Left cardiac atrium (tissue), 4 donors: ENCODE results near the gene TH. TPM values are rescaled to one million over a fixed set of nuclear protein-coding genes. Genes with fewer than 3 reads are reported as not detected.
A peak's percentile ranks its signal among the peaks of the same experiment; 100 is the strongest.
"Not testable (repeated sequence)": the region's sequence is repeated elsewhere in the genome, so short reads cannot be mapped to it uniquely, and the experiment has no call there.

Source experiments
- ATAC-seq, 2 donors: fragments of 200-7000 bp; cut with Tn5 transposase; one replicate each; pipeline ENCODE4 v1.9.1; 2020; ENCODE audit warnings: mild to moderate bottlenecking in 2 of 2, moderate library complexity in 2 of 2
- DNase-seq: peaks from one replicate; pipeline ENCODE4 v3.0.0-alpha.2; 2020
- intact Hi-C, 2 donors: fragments of 100-400 bp; cut with DNase I; formaldehyde crosslinking; loops; one replicate each; pipeline versions ENCODE4 v1.14.1 to v1.15.1; 2022 to 2023
- total RNA-seq, 2 donors: library from RNA; stranded (reverse); fragmentation: NEBNext Ultra II Directional; extraction: Animal tissue kit (Norgen Biotek cat#: 25700); gene quantifications; one replicate each; pipeline ENCODE4 v1.2.1, GENCODE V29; 2021
- donor health status: DM: no; HTN: yes; CAD: no.
- donor health status: DM: no; HTN: yes; CAD: no; lungs with severe emphysema.
- donor health status: DM: yes; HTN: yes; CAD: no.
- donor health status: Dilated cardiomyopathy.

Gene TH
- total RNA-seq, 2 donors from 2014 or later: not detected

- DNase-seq (no peak), ATAC-seq (peak in 1 of 2 donors; percentile 39)
- intact Hi-C loops: no loop called here
These were observed 15.2 kb upstream of the TH start for GRCh38 chr11:2186669-2187279.

- DNase-seq (no peak), ATAC-seq (no peak)
- intact Hi-C loops: no loop called here
These were observed 13.9 kb upstream of the TH start for GRCh38 chr11:2185324-2186085.

GRCh38 chr11:2182692-2183474, 11.3 kb upstream of the TH start:
- intact Hi-C loops: no loop called here
- DNase-seq (no peak), ATAC-seq (no peak)

GRCh38 chr11:2182075-2182474, 10.5 kb upstream of the TH start:
- ATAC-seq: no peak
- intact Hi-C loops: no loop called here

GRCh38 chr11:2180789-2181370, 9.3 kb upstream of the TH start:
- no peak for ATAC-seq
- DNase-seq: no peak
- intact Hi-C loops: no loop called here

More at GRCh38 chr11:2182075-2182474, 10.5 kb upstream of the TH start:
- no peak for DNase-seq

- ATAC-seq: no peak
- intact Hi-C loops: no loop called here
- DNase-seq: no peak
These were observed 8.7 kb upstream of the TH start for GRCh38 chr11:2180347-2180746.

GRCh38 chr11:2179516-2179915, 7.9 kb upstream of the TH start:
- DNase-seq: no peak
- intact Hi-C loops: no loop called here
- no peak for ATAC-seq

- DNase-seq (no peak), ATAC-seq (no peak)
- intact Hi-C loops: no loop called here
These were observed 7.4 kb upstream of the TH start for GRCh38 chr11:2178906-2179494.

- DNase-seq, ATAC-seq, intact Hi-C loops: not testable (repeated sequence)
These were observed 6.6 kb upstream of the TH start for GRCh38 chr11:2178055-2178773.

- intact Hi-C loops: no loop called here
- no peak for DNase-seq
- ATAC-seq: no peak
These were observed 5.5 kb upstream of the TH start for GRCh38 chr11:2177076-2177475.

GRCh38 chr11:2176389-2176900, 4.8 kb upstream of the TH start:
- intact Hi-C loops: no loop called here
- DNase-seq (no peak), ATAC-seq (no peak)

- ATAC-seq (peak; percentile 49 to 65), DNase-seq (no peak)
- intact Hi-C loops: no loop called here
These were observed 4.0 kb upstream of the TH start for GRCh38 chr11:2175659-2176058.

- intact Hi-C loops: no loop called here
These were observed 2.7 kb upstream of the TH start for GRCh38 chr11:2174361-2174760.

GRCh38 chr11:2173761-2174160, 2.1 kb upstream of the TH start:
- intact Hi-C loops: no loop called here
- ATAC-seq: no peak
- no peak for DNase-seq

More at GRCh38 chr11:2174361-2174760, 2.7 kb upstream of the TH start:
- ATAC-seq: no peak
- no peak for DNase-seq

- ATAC-seq (no peak), DNase-seq (no peak)
- intact Hi-C loops: no loop called here
These were observed 1.6 kb upstream of the TH start for GRCh38 chr11:2173150-2173693.

- intact Hi-C loops: no loop called here
- DNase-seq (no peak), ATAC-seq (no peak)
These were observed 1.1 kb upstream of the TH start for GRCh38 chr11:2172676-2173075.

GRCh38 chr11:2169626-2170570, 1.7 kb downstream of the TH start:
- ATAC-seq (no peak), DNase-seq (no peak)
- intact Hi-C loops: no loop called here
